ENCODE data around the gene DTNBP1. TPM values are rescaled to one million over a fixed set of nuclear protein-coding genes. Genes with fewer than 3 reads are reported as not detected.
A peak's percentile ranks its signal among the peaks of the same experiment; 100 is the strongest.

The DTNBP1 gene
- polyA plus RNA-seq, 1 donor from 2014 or later = 56.3 TPM

- Mint-ChIP-seq H3K27me3 (no peaks in the 10 kb centered on the region), H3K27ac (peak overlapping the region in 1 of 3 donors; percentile 23), H3K4me3 (no peak overlapping the region), H3K36me3 (peaks cover 3% of the 10 kb centered on the region), H3K4me1 (peaks cover 10 to 26% (median 12%) of the 10 kb centered on the region in 3 donors), H3K9me3 (no peaks in the 10 kb centered on the region)
Observed at GRCh38 chr6:15623276-15624116, 39.3 kb downstream of the DTNBP1 start.

DNA sequence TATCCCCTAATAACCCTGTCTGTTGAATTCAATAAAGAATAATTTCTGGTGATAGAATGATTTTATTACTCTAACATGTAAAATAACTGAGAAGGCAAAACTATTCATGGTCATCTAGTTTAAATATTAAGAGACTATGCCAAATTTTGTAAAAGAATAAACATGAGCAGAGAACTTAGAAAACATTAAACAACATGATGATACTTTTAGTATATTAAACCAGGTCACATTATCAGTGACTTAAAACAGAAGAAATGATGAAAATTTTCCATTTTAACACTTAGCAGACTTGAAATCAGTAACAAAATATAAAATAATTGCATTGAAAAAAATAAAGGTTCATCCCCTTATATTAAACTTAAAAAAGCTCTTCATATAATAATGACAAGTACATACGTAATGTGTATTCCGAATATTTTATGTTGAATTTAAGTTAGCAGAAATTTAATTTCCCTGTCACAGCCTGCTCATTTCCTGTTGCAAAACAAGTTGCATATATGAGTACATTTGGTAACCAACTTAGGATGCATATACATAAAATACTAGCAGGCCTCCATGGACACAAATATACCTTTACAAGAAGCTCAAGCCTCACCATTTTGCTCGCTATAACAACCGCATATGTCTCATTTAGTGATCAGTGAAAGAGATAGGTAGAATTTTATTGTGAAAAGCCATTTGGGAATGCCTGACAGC lies 40.6 kb downstream of the DTNBP1 start:
- Mint-ChIP-seq H3K36me3 (peaks cover 4% of the 10 kb centered on the region), H3K9me3 (no peaks in the 10 kb centered on the region), H3K27me3 (no peaks in the 10 kb centered on the region), H3K4me1 (peaks cover 11 to 25% (median 15%) of the 10 kb centered on the region in 3 donors), H3K4me3 (peak overlapping the region in 1 of 4 donors; percentile 34), H3K27ac (peak overlapping the region in 2 of 3 donors; percentile 42 to 81)

DNA sequence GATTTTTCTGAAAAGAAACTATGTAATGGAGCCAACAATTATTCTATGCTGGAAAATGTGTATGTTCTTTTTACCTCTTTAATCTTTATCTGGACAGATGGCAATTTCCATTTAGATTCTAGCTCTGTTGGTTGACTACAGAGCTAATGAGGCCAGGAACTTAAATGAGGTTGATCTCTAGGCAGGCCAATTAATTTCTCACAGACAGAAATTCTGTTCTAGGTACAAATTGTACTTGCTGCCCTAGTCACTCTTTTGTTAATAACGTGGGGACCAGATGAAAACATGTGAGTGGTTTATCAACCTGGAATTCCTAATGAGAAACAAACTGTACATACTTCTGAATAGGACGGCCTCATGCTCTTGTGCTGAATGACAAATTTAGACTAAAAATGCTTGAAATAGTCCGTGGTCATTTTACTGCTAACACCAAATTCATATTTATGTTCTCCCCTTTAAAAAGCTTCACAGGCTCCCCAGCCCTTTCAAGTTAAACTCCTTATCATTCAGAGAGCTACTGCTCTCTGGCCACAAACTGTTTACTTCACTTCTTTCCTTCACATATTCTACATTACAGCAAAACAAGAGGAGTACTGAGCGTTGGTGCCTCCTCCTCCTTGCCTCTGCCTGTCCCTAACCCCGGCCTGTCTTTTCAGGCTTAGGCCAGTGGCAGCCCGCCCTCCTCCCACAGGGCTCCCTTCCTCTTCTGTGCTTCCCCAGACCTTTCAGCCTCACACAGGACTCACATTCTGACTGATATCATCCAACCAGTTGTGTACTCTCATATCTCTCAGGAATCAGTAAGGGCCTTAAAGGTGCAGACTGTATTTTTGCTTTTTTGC lies 41.4 kb downstream of the DTNBP1 start:
- Mint-ChIP-seq H3K4me1 (peaks cover 17 to 31% (median 21%) of the 10 kb centered on the region in 3 donors), H3K27ac (peak overlapping the region in 2 of 3 donors; percentile 42 to 81)

GRCh38 chr6:15620611-15621010 lies 42.2 kb downstream of the DTNBP1 start:
- no peaks in the 10 kb centered on the region for H3K9me3 Mint-ChIP-seq
- H3K27me3 Mint-ChIP-seq = no peaks in the 10 kb centered on the region
- no peak overlapping the region for H3K4me3 Mint-ChIP-seq
- H3K27ac Mint-ChIP-seq = no peak overlapping the region
- H3K36me3 Mint-ChIP-seq = peaks cover 4% of the 10 kb centered on the region
- H3K4me1 Mint-ChIP-seq = peaks cover 19 to 36% (median 27%) of the 10 kb centered on the region in 3 donors

More for the DNA sequence above, 41.4 kb downstream of the DTNBP1 start:
- H3K27me3 Mint-ChIP-seq = no peaks in the 10 kb centered on the region
- peak overlapping the region in 1 of 4 donors; percentile 34 for H3K4me3 Mint-ChIP-seq
- H3K36me3 Mint-ChIP-seq = peaks cover 4% of the 10 kb centered on the region
- no peaks in the 10 kb centered on the region for H3K9me3 Mint-ChIP-seq

DNA sequence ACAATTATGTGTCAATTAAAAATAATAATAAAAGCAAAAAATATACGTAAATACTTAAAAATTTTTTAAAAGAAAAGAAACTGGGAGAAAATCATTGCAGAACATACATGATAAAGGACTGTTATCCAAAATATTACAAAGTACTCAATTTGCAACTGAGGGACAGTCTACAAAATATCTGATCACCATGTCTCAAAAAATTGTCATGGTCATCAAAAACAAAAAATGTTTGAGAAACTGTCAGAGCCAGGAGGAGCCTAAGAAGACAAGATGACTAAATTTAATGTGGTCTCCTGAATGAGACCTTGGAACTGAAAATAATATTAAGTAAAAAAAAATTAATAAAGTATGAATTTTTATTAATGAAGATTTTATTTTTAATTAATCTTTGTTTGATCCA lies 43.5 kb downstream of the DTNBP1 start:
- H3K9me3 Mint-ChIP-seq = no peaks in the 10 kb centered on the region
- H3K4me3 Mint-ChIP-seq = no peak overlapping the region
- no peaks in the 10 kb centered on the region for H3K27me3 Mint-ChIP-seq
- peaks cover 12% of the 10 kb centered on the region for H3K36me3 Mint-ChIP-seq
- H3K4me1 Mint-ChIP-seq = peaks cover 19 to 39% (median 28%) of the 10 kb centered on the region in 3 donors
- no peak overlapping the region for H3K27ac Mint-ChIP-seq

DNA sequence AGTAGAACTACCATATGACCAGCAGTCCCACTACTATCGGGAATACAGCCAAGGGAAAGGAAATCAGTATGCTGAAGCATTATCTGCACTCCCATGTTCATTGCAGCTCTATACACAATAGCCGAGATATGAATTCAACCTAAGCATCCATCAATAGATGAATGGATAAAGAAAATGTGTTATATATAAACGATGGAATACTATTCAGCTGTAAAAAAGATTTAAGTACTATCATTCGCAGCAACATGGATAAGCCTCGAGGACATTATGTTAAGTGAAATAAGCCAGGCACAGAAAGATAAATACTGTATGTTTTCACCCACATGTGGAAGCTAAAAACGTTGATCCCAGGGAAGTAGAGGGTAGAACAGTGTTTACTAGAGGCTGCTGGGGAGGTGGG lies 44.1 kb downstream of the DTNBP1 start:
- Mint-ChIP-seq H3K36me3 (peaks cover 17% of the 10 kb centered on the region), H3K4me3 (no peak overlapping the region), H3K4me1 (peaks cover 24 to 43% (median 30%) of the 10 kb centered on the region in 3 donors), H3K9me3 (no peaks in the 10 kb centered on the region), H3K27ac (no peak overlapping the region), H3K27me3 (no peaks in the 10 kb centered on the region)

DNA sequence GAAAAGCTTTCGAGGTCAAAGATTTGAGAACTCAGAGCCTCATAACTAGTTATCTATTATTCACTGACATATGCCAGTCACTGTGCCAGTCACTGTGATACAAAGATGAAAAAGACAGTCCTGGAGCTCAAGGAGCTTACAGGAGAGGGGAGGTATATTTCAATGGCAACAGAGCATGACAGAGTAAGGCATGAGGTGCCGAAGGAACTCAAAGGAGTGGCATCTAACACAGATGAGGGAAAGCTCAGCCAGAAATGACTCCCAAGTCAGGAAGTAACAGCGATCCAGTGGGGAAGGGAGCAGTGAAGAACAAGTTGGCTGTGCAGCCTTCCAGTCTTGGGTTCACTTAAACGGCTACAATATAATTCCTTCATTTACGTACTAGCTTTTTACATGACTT lies 46.6 kb downstream of the DTNBP1 start:
- Mint-ChIP-seq H3K4me1 (peaks cover 28 to 41% (median 34%) of the 10 kb centered on the region in 3 donors), H3K9me3 (no peaks in the 10 kb centered on the region), H3K36me3 (peaks cover 19% of the 10 kb centered on the region), H3K27me3 (no peaks in the 10 kb centered on the region), H3K4me3 (peak overlapping the region in 1 of 4 donors; percentile 67), H3K27ac (no peak overlapping the region)

- no peak overlapping the region for H3K4me3 Mint-ChIP-seq
- H3K27ac Mint-ChIP-seq = no peak overlapping the region
- no peaks in the 10 kb centered on the region for H3K9me3 Mint-ChIP-seq
- H3K36me3 Mint-ChIP-seq = peaks cover 19% of the 10 kb centered on the region
- H3K27me3 Mint-ChIP-seq = no peaks in the 10 kb centered on the region
- H3K4me1 Mint-ChIP-seq = peaks cover 28 to 37% (median 31%) of the 10 kb centered on the region in 3 donors
Observed at GRCh38 chr6:15615802-15616201, 47.0 kb downstream of the DTNBP1 start.

- Mint-ChIP-seq H3K36me3 (peaks cover 25% of the 10 kb centered on the region), H3K27ac (peak overlapping the region in 2 of 3 donors; percentile 26 to 89), H3K4me1 (peaks cover 28 to 34% (median 33%) of the 10 kb centered on the region in 3 donors), H3K4me3 (peak overlapping the region in 2 of 4 donors; percentile 52 to 68), H3K27me3 (no peaks in the 10 kb centered on the region), H3K9me3 (no peaks in the 10 kb centered on the region)
Observed at GRCh38 chr6:15614277-15614676, 48.6 kb downstream of the DTNBP1 start.

DNA sequence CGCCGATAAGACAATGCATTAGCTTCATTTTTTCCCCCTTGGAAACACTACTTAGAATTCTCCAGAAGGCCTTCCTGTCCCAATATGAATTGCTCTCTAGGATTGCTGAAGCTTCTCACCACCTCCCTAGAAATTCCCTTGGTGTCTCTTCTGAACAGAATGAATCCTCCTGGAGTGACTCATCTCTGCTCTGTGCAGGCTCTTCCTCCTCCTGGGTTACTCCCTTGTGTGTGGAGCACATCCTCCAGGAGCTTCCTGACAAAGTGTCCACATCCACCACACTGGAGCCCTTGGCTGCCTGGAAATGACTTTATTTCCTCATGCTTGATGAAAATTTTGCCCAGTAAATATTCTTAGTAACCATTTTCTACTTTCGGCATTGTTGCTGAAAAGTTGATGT lies 54.4 kb downstream of the DTNBP1 start:
- H3K27ac Mint-ChIP-seq = peak overlapping the region in 1 of 3 donors; percentile 52
- H3K4me3 Mint-ChIP-seq = no peak overlapping the region

GRCh38 chr6:15607603-15608002 lies 55.2 kb downstream of the DTNBP1 start:
- Mint-ChIP-seq H3K27ac (no peak overlapping the region), H3K4me3 (no peak overlapping the region), H3K36me3 (peaks cover 13% of the 10 kb centered on the region), H3K4me1 (peaks cover 3 to 8% (median 8%) of the 10 kb centered on the region in 3 donors), H3K27me3 (no peaks in the 10 kb centered on the region), H3K9me3 (no peaks in the 10 kb centered on the region)

More for the DNA sequence above, 54.4 kb downstream of the DTNBP1 start:
- Mint-ChIP-seq H3K36me3 (peaks cover 14% of the 10 kb centered on the region), H3K4me1 (peaks cover 7 to 13% (median 11%) of the 10 kb centered on the region in 3 donors), H3K9me3 (no peaks in the 10 kb centered on the region), H3K27me3 (no peaks in the 10 kb centered on the region)

- Mint-ChIP-seq H3K36me3 (peaks cover 13% of the 10 kb centered on the region), H3K27ac (no peak overlapping the region), H3K4me1 (peaks cover 0 to 6% (median 2%) of the 10 kb centered on the region in 3 donors), H3K4me3 (no peak overlapping the region), H3K27me3 (no peaks in the 10 kb centered on the region), H3K9me3 (no peaks in the 10 kb centered on the region)
Observed at GRCh38 chr6:15606347-15606746, 56.5 kb downstream of the DTNBP1 start.

DNA sequence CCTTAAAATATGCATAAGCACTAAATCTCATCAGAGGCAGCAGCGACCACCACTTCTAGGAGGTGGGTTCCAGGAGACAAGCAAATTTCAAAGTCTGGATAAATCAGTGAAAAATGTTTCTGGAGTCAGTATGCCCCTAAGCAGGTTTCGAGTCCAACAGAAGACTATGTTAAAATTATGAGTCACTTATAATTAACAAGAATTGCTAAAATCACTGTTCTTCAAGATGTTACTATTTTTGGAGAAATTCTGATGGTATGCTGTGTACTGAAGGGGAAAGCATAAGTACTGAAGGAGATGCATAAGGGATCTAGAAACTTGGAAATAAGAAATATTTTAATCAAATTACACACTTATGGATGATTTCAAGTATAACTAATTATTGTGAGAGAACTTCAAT lies 58.0 kb downstream of the DTNBP1 start:
- Mint-ChIP-seq H3K36me3 (peaks cover 17% of the 10 kb centered on the region), H3K4me1 (peaks cover 4 to 13% (median 6%) of the 10 kb centered on the region in 3 donors), H3K27me3 (no peaks in the 10 kb centered on the region), H3K9me3 (no peaks in the 10 kb centered on the region), H3K27ac (no peak overlapping the region), H3K4me3 (no peak overlapping the region)

- H3K9me3 Mint-ChIP-seq = no peaks in the 10 kb centered on the region
- peaks cover 14% of the 10 kb centered on the region for H3K36me3 Mint-ChIP-seq
- no peak overlapping the region for H3K27ac Mint-ChIP-seq
- peaks cover 6 to 16% (median 7%) of the 10 kb centered on the region in 3 donors for H3K4me1 Mint-ChIP-seq
- no peak overlapping the region for H3K4me3 Mint-ChIP-seq
- H3K27me3 Mint-ChIP-seq = no peaks in the 10 kb centered on the region
Observed at GRCh38 chr6:15602154-15602553, 60.7 kb downstream of the DTNBP1 start.

Data from IgD-negative memory B cell (primary cell).